ENCODE data around the gene PDE7B.

DNA sequence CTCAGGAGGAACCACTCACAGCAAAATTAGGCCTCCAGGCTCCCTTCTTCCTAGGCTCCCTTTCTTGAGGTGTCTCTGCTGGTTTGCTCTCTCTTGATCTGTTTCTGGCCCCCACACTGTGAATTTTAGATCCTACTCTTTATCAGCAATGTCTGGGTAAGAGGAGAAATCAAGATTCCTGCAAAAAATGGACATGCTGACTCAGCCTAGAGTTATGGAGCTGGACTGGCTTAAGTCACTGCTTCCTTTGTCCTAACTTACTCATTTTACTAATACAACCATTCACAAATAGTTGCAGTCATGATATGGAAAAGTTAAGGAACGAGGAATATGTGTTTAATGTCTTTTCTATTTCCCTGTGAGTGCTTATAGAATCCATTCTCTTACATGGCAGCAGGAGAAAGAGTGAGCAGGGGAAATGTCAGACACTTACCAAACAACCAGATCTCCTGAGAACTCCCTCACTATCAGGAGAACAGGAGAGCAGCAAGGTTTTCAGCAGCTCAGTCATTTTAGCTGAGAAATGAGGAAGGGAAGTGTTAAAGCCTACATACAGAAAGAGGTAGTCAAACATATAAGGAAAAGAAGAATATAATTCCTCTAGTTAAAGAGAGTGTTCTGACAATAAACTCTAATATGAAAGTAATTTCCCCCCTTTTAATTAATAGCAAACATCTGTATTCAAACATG, 160.8 kb downstream of the PDE7B start:
- TF ChIP-seq, protein P1, sequence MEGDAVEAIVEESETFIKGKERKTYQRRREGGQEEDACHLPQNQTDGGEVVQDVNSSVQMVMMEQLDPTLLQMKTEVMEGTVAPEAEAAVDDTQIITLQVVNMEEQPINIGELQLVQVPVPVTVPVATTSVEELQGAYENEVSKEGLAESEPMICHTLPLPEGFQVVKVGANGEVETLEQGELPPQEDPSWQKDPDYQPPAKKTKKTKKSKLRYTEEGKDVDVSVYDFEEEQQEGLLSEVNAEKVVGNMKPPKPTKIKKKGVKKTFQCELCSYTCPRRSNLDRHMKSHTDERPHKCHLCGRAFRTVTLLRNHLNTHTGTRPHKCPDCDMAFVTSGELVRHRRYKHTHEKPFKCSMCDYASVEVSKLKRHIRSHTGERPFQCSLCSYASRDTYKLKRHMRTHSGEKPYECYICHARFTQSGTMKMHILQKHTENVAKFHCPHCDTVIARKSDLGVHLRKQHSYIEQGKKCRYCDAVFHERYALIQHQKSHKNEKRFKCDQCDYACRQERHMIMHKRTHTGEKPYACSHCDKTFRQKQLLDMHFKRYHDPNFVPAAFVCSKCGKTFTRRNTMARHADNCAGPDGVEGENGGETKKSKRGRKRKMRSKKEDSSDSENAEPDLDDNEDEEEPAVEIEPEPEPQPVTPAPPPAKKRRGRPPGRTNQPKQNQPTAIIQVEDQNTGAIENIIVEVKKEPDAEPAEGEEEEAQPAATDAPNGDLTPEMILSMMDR (conservative IDR thresholded peaks at IDR 0.05): no peak
- no peak for TF ChIP-seq ZFX (IDR thresholded peaks at IDR 0.05)

All from C4-2B (cell line).